Stimulated activated CD4-positive, alpha-beta T cell treated with anti-CD3 and anti-CD28 coated beads, Interleukin-15, amount 100 ng/mL, for 48 hours (primary cell): ENCODE data around the gene PPFIA2.

Experiments
- DNase-seq, 2 donors: peaks; one replicate each; pipeline ENCODE4 v3.0.0-alpha.2; 2020; ENCODE audit warnings: low read depth in 2 of 2

PPFIA2 gene

DNA sequence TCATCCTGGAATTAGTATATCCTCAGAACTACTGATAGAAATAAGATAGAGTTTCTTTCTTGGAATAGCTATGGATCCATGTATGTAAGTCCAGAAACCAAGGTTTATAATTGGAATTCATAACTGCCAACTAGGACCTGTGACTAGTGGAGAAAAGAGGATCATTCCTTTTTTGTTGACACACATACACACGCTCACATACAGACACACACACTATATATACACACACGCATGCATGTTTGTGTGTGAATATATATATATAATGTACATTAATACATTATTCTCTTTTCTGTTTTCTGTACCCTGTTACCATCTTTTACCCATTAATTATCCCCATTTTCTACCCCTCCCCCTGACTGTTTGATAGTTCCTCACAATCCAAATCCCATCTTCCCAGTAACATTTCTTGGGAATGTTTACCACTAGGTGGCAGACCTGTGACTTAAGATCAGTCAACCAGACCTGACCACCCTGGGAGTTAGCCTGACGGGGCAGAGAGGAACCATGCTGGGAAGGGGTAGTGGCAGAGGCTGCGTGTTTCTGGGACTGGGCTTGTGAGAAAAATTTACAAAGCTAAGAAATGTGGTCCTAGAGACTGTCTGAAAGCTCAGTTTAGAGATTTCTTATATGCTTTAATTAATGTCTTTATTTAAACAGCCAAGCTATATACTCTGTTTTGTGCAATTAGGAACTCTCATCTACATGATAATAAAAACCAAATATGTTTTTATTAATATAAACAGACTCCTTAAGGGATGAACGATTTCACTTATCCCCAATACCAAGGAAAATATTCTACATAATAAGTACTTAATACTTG, 308.0 kb downstream of the PPFIA2 start:
- DNase-seq, result no peak

DNA sequence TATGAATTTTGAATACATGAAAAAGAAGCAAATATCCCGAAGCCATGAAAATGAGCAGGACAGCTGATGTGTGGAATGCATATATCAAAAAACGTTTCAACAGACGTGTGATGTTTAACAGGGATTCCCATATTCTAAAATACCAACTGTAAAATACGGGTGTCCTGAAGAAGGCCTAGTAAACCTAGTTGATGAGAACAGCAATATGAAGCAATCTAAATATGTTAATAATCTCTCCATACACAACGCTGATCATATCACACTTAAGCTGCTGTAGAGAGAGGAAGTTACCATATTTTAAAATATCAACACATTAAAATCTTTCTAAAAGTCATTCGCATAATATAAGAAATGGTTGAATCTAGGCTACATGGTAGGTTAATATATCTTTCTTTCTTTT, 317.5 kb downstream of the PPFIA2 start:
- no peak for DNase-seq

DNA sequence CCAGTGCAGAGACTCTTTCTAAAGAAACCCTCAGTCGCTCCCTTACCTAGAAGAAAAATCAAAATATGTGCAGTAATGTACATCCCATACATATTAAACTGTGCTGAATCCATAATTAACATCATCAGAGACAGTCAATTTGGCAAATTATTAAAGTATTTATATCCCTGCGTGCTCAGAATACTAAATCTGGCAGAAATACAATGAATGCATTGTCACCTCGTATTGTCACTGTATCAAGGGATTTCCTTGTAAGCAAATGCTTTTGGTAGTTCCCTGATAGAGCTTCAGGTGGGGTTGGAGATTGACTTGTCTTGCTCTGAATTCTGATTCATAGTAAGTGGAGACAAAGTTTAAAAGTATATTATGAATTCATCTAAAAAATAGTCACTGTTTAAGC, 319.1 kb downstream of the PPFIA2 start:
- DNase-seq, result no peak

DNA sequence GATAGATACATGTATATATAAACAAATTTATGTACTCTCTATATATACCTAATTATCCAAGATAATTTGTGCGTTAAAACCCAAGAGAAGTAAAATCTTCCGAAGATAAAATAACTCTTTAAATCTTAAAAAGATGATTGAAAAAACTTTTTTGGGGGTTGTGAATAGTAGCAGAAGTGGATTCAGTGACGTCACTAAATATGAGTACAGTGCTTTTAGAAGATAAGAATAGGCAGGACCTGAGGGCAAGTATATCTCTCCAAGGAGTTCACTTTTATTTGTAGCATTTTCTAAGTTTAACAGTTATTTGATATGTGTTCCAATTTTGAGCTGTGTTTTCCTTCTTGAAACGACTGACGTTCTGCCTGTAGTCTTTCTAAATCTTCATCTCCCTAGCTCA, 319.8 kb downstream of the PPFIA2 start:
- no peak for DNase-seq

DNA sequence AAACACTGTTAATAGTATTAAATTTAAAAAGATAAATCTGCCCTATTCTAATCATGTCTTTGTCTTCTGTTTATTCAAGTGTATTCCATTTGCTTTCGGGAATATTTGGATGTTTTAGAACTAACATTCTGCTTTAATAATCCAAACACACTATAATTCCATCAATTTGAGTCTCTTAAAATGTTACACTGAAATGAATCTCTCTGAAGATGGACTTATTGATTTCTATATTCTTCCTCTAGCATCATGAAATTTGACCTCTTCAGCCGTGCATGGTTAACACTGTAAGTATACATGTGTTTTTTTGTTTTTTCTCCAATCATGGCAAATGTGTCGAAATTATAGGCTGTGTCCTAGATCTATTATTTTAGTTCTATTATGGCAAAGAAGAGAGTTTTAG, 342.1 kb downstream of the PPFIA2 start:
- no peak for DNase-seq

DNA sequence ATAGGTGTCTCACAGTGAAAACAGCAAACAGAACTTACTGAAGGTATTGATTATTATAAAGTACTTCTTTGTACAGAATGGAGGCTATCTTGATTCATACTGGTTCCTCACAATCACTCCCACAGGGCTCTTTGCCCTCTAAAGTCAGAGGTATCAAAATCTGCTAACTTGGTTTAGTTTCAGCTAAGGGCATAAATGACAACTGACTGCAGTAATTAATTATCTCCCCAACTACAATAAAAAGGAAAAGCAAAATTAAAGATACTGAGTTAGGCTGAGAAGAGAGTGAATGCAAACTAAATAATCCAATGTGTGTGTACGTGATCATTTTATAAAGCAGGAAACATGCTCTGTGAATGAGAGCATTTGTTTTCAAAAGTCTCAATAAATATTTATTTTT, 342.6 kb downstream of the PPFIA2 start:
- DNase-seq, result no peak

DNA sequence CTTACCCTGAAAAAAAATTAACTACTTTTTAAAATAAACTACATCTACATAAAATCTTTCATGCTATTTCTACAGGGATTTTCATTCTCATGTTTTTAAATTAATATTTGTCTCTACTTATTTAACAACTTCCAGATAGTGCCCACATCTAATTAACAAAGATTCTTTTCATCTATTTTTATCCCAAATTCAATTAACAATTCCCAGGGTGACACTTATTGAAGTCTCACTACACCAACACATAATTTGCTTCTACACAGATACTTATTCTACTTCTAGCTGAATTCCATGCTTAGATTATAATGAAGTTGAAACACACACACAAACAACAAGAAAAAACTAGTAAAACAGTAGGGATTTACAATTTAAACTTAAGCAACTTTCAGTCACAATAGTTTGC, 344.7 kb downstream of the PPFIA2 start:
- DNase-seq, result no peak

DNA sequence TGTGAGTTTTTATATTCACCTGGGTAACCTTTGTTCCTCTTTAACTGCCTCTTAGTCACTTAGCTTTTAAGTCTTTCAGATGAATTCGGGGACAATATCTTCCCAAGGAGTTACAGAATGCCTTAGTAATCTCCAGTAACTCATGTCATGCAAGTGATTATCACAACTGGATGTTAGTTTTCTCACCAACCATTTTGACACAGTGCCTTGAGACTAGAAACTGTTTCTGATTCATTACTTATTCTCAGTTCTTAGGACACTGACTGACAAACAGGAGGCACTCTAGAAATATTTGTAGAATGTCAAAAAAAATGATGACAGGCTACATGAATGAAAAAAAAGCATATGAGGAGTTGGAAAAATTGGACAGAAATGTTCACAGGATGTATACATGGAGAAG, 346.2 kb downstream of the PPFIA2 start:
- DNase-seq, result no peak

DNA sequence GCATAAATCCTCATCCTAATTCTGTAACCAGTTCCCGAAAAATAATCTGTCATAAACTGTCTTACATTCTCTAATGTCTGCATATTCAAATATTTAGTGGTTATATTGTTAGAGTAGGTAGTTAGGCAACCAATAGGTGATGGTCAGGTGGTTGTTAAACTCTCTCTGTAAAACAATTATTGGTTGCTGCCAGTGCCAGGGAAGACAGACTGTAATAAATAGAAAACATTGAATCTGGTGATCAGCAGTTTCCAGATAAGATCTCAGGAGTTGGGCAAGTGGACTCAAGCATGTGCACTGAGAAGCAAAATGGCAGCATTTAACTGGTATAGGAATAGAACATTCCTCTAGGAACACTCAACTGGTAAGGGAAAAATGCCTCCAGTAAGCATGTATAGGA, 355.8 kb downstream of the PPFIA2 start:
- DNase-seq, result no peak

DNA sequence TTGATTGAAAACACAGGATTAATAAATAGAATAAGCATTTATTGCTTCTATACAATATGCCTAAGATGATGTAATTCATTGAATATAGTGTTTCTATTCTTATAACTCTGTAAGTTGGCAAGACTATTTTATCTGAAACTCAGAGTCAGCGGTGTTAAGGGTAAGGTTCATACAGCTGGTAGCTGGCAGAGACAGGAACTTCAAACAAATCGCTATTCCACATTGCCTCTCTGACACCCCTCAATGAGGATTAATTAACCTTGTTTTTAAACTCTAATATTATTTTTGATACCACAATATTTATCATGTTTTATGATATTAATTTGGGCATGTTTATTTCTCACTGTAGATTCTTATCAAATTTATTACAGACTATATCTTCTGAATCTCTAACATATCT, 357.9 kb downstream of the PPFIA2 start:
- no peak for DNase-seq

DNA sequence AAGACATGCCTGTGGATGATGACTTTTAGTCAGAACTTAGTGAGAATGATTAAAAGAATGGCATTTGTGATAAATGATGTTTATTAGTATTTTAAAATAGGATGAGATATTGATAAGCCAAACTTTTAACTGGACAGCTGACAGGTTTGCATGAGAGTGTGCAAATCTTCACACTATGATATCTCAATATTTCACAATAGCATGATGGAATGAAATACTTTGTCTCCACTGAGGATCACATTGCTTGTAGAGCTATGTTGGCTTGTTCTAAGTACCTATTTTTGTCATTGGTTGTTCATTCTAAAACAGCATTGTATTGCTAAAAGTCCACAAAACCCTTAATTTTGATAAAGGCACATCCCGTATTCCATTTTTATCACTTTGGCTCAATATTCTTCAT, 359.1 kb downstream of the PPFIA2 start:
- no peak for DNase-seq

DNA sequence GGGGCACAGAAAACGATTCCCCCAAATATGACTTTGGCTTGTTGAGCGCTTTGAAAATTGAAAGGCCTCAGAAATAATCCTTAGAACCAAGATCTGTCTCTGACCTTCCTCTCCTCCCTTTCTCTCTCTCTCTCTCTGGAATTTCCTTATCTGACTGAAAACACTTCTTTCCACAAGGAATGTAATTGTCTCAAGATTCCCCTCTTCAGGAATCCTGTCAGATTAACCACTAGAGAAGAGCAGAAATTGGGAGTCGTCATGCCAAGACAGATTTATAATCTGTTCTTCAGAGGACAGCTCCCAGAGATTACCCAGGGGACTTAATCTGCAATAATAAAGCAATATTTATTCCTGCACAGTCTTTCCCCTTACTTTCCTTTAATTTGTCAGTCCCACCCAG, 363.7 kb downstream of the PPFIA2 start:
- DNase-seq, result no peak

DNA sequence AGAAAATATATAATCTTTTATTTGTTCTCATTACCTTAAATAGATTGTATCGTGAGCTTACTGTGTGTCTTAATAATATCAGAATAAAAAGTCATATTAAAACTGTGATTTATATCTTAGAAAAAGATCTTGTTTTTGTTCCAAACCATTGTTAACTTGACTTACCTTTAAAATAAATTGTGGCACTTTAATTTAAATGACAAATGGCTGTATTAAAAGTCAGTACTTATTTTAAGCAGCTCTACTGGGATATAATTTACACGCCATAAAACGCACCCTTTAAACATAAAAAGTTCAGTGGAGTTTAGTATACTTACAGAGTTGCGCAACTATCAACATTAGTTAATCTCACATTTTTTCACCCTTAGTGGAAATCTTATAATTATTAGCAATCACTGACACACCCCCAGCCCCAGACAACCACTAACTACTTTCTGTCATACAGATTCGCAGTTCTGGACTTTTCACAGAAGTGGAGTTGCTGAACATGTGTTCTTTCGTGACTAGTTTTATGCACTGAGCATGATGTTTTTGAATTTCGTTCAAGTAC, 369.5 kb downstream of the PPFIA2 start:
- no peak for DNase-seq

DNA sequence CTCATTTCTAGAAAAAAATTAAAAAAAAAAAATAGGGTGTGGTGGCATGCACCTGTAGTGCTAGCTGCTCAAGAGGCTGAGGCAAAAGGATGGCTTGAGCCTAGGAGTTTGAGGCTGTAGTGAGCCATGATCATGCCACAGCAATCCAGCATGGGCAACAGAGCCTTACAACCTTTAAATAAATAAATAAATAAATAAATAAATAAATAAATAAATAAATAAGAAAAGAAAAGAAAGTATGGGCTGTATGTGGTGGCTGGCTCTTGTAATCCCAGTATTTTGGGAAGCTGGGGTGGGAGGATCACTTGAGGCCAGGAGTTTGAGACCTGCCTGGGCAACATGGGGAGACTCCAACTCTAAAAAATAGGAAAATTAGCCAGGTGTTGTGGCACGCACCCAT, 373.0 kb downstream of the PPFIA2 start:
- no peak for DNase-seq

DNA sequence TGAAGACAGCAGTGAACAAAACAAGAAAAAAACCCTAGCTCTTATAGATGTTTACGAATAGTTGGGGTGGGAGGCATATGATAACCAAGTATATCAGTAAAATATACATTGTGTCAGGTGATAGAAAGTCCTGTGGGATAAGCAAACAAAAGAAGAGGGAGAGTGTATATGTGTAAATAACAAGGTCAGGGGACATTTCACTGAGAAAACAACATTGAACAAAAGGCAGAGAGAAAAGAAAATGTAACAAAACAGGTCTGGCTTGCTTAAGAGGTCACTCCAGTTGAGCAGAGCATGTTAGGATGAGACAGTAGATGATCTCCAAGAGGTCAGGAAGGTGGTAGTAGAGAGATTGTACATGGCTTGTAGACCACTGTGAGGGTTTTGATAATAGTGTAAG, 377.2 kb downstream of the PPFIA2 start:
- no peak for DNase-seq

DNA sequence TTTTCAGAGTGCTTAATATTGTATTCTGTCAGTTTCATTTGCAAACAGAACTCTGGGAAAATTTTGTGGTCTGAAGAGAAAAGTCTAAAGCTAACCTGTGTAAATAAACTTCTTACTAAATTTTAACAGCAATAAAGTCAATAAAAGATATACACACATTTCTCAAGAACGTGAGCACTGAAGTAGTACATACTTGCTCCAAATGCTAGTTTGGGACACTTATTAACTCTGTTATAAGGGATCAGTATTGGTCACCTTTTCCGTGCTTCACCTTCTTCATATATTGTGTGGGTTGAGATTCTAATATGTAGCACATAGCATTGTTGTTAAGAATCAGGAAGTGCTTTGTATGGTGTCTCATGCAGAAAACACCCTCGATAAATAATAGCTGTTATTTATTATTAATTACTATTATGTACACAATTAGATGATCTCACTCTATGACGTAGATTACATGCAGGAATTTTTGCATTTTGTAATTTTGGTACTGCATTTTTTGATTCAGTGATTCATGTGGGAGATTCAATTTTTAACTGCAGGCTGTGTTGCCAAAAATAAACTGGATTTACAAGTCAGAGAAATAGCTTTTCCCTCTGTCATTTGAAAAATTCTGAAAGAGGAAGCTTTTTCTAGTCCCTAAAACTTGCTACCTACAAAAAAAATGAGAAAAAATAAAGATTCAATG, 380.4 kb downstream of the PPFIA2 start:
- DNase-seq, result no peak

DNA sequence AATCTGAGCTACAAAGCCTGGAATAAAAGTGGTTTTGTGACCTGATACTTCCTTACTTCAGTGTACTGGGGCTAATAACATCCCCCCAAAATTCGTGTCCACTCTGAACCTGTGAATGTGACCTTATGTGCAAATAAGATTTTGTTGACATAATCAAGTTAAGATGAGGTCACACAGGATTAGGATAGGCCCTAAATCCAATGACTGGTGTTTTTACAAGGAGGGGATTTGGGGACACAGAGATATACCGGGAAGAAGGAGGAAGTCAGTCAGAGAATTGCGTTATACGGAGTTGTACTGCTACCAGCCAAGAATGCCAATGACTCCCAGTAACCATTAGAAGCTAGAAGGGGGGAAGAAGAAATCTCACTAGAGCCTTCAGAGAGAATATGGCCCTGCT, 381.4 kb downstream of the PPFIA2 start:
- no peak for DNase-seq

DNA sequence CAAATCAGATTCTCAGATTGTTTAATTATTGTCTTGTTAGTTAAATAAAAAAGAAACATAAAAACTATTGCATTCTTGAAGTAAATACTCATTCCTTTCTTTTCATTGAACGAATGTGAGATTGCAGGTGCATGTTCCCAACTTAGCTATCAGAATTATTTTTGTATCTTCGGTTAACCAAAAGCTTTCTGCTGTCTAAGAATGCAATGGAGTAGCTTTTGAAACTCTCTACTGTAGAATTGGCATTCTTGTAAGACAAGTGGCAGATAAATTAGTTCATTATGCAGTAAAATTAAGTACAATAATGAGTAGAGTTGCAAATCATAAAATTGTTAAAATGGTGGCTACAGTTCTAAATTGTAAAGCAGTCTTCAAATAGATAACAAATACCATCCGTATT, 383.2 kb downstream of the PPFIA2 start:
- no peak for DNase-seq

DNA sequence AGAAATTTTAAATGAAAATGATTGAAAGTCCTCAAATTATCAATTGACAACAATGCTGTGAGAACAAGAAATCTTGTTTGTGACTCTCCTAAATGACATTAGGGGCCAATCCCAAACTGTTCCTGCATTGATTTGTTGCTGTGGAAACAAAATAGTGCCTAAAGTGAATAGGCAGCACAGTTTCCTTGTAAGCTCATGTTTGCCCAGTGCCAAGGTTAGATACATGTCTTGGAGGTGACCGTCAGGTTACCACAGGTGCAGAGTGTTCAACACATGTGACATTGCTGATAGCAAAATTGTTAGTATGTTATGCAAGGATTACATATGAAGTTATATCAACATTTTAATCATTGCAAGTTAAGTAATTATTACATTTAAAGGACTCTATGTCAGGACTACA, 388.7 kb downstream of the PPFIA2 start:
- DNase-seq, result no peak

DNA sequence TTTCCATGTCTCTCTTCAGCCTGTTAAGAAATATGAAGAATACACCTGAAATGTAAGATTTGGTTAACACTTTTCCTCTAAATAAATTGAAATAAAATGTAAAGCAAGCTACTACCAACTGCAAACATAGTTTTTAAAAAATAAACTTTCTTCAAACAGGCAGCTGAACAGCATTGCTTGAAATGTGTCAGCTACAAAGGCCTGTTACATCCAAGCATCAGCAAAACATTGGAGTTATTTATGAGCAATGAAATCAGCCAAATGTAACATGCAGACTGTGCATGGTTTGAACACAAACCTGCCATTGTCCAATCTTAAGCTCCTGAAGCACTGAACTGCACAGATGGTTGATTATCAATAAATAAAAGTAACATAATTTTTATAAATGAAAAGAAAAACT, 390.0 kb downstream of the PPFIA2 start:
- DNase-seq, result no peak

DNA sequence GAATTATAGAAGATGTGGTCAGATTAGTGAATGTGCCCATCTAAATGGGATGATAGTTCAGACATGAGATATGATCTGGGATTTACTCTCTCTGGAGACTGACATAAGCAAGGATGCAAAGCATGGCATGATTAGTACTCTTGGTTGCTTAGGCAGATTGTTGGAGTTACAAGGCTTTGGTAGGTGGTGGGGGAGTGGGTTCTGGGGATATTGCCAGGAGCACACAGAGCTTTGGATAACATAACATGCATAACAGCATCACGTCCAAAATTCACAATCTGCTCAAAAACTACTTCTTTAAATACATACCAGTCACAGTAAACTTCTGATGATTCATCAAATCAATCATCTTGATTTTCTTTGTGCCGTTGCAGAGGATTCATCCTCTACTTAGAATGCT, 393.9 kb downstream of the PPFIA2 start:
- DNase-seq, result no peak

DNA sequence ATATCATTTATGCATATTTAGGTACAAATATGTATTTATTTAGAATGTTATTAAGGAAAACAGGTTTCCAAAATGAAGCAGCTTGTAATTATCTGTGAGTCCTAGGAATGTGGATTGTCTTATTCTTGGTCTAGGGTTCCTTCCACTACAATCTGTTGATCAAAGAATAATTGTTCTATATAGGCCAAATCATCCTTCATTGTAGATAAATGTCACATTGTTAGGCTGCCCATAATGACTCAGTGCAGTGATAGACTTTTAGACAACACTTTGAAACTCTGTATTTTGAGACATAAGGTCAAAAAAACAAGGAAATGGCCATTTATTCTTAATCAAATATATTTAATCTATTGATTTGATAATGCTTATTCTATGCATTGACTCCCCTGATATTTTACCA, 398.2 kb downstream of the PPFIA2 start:
- no peak for DNase-seq

DNA sequence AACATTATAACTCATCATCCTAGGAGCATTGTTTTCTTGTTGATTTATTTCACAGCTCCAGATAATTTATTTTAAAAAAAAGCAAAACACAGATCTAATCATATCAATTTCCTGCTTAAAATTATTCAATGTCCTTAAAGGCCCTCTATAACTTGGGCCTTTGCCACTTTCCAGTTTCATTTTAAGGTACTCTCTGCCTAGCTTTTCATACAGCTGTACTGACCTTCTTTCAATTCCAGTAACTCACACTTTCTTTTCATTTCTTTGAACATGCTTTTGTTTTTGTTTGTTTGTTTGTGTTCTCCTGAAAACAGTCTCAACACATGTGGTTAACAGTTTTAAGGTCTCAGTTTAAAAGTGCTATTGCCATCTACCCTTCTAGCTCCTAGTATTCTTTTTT, 399.4 kb downstream of the PPFIA2 start:
- DNase-seq, result no peak
